Activated CD4-positive, CD25-positive, alpha-beta regulatory T cell treated with anti-CD3 and anti-CD28 coated beads, Interleukin-2, amount 50 U/mL, for 72 hours (primary cell): ENCODE data around the gene FOXR2.

Experiments used
- DNase-seq: peaks from one replicate; pipeline ENCODE4 v3.0.0; 2021

The FOXR2 gene, protein sequence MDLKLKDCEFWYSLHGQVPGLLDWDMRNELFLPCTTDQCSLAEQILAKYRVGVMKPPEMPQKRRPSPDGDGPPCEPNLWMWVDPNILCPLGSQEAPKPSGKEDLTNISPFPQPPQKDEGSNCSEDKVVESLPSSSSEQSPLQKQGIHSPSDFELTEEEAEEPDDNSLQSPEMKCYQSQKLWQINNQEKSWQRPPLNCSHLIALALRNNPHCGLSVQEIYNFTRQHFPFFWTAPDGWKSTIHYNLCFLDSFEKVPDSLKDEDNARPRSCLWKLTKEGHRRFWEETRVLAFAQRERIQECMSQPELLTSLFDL

DNA sequence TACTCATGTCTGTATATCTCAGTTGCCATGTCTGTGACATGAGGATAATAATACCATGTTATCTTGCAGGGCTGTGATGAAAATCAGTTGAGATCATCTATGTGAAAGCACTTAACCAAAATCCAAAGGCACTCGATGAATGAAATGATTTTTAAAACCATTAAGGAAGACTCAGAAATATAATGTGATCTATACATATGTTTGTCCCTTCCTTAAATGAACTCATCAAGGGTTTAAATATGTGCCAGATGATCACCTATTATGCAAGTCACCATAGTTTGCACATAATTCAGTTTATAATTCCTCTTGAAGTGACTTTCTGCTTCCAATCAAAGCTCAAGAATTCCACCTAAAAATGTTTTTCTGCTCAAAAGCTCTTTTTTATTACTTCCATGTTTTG, at the start of gene FOXR2:
Gene FOXR2 (plus strand): TSS at position 301 of the 400 bp plus-strand sequence. CDS start 312 bp downstream, outside the sequence.
- DNase-seq, result no peak

DNA sequence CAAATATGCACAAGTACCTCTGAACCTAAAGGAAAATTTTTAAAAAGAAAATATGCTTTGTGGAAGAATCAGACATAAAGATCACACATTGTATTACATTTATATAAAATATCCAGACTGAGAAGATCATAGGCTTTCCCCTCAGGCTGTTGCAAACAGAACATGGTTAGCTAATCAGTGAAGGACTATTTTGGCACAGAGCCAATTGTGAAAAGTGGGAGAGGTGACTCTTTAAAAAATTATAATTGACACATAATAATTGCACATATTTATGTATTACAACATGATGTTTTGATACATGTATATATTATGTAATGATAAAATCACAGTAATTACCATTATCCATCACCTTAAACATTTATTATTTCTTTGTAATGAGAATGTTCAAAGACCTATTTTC, 44.1 kb upstream of the FOXR2 start:
- no peak for DNase-seq

DNA sequence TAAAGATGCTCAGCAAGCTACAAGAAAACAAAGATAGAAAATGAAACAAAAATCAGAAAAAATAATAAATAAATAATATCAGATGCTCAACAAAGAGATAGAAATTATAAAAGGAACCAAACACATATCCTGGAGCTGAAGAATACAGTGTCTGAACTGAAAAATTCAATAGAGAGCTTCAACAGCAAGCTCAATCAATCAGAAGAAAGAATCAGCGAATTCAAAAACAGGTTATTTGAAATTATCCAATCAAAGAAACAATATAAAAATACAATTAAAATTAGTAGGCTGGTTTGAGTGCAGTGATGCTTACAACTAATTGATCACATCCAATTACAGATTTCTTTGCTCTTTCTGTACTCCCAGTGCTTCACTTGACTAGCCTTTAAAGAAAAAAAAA, 40.8 kb upstream of the FOXR2 start:
- DNase-seq, result no peak

DNA sequence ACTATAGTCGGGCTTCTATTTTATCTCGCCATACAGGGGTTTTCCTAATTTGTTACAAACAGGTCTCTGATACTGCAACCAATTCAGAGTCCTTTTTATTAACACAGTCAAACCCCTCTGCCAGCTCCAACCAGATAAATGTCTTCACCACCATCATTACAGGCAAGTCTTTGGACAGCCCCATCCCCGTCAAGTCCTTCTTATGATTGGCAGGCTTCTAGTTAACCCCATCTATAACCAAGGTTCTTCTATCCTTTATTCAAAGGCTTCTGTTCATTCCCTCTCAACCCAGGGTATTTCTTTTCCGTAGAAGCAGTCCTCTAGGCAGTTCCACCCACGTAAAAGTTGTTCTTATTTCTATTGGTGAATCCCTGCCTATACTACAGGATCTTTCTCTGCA, 29.9 kb upstream of the FOXR2 start:
- no peak for DNase-seq

DNA sequence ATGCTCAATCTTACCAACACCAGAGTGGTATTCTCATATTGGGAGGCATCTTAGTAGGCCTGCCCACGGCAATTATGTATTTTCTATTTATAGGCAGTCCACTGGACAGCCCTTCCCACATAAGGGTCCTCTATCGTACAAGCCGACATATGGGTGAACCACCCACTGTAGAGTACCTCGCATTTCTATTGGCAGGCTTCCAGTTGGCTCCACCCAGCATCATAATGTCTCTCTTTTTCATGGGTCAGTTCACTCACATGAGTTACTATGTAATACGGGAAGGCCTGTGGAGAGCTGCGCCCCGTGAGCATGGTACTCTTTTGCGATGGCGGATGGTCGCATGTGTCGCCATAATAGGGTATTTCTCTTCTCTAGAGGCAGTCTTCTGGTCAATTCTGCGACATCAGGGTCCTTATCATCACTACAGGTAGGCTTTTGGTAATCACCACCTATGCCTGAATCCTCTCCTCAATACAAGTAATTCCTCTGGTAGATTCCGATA, 29.4 kb upstream of the FOXR2 start:
- no peak for DNase-seq

DNA sequence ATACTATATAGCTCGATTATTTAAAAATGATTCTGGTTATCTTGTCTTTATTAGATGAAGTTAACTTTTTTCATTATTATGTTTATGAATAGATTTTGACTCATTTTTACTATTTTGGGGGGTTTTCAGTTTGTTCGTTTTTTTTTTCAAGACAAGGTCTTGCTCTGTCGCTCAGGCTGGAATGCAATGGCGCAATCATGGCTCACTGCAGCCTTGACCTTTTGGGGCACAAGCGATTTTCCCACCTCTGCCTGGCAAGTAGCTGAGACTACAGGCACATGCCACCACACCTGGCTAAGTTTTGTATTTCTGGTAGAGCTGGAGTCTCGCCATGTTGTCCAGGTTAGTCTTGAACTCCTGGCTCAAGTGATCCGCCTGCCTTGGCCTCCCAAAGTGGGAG, 24.9 kb upstream of the FOXR2 start:
- DNase-seq, result no peak

DNA sequence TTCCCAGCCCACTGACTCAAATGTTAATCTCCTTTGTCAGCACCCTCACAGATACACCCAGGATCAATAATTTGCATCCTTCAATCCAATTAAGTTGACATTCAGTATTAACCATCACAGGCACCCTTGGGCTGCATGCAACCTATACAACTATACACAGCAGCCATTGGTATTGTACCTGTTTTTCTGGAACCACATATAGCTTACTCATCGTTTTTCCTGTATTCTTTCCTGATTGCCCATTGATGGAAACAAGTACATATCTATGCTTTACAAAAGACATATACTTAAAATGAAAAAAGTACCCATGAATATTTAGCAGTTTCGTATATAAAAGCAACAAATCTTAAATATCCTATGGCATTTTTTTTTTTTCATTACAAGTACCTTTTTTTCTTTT, 3.7 kb upstream of the FOXR2 start:
- DNase-seq, result no peak

DNA sequence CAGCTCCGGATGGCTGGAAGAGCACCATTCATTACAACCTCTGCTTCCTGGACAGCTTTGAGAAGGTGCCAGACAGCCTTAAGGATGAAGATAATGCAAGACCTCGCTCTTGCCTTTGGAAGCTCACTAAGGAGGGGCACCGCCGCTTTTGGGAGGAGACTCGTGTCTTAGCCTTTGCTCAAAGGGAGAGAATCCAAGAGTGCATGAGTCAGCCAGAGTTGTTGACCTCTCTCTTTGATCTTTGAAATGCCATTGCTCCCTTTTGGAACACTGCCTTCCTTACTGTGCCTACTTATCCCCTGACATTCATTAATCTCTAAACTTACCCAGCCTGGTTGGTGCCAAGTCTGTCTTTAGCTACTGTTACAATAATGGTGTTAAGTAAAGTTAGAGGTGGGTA, 1.2 kb downstream of the FOXR2 start:
- DNase-seq, result no peak

DNA sequence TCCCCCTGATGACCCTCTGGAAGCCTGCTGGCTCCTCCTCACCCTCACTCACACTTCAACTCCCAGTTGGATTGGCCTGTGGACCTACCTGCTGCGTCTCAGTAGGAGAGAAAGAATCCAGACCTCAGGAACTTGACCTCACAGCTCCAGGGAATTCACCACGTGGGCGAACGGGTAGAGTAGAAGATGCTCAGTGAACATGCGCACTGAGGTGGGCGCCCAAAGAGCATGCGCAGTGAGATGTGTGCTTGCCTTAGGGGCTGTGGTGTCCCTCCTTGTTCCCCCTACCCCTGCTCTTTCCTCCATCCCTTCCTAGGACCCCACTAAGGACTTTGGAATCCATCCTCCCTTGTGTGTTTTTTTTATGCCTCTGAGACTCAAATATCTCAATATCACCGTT, 12.9 kb downstream of the FOXR2 start:
- no peak for DNase-seq

DNA sequence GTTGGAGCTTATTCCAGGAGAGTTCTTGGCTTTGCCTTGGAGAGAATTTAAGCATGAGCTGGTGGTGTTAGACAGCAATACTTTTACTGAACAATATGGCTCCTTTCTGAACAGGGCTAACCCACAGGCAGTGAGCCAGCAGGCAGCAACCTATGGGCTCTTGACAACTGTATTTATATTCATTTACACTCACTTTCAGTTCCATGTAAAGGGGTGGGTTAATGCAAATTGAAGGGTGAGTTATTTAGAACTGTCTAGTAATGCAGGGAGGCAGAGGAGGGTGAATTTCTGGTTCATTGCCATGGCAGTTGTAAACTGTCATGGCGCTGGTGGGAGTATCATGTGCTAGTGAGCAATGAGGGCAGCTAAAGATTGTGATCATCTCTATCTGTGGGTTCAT, 15.7 kb downstream of the FOXR2 start:
- DNase-seq, result no peak

DNA sequence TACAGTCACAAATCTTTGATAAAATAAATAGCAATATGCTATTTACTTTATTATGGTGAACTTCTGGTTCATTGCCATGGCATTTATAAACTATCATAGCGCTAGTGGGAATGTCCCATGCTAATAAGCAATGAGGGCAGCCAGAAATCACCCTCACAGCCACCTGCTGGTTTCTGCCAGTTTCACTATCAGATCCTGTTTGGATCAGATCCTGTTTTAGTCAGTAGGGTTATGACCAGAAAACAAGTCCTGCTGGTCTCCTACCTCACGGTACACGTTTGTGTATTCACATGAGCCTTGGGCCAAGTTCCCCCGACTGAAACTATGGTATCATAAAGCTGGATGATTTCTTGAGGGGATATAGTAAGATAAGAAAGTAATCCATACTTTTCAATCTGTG, 17.7 kb downstream of the FOXR2 start:
- DNase-seq, result no peak

DNA sequence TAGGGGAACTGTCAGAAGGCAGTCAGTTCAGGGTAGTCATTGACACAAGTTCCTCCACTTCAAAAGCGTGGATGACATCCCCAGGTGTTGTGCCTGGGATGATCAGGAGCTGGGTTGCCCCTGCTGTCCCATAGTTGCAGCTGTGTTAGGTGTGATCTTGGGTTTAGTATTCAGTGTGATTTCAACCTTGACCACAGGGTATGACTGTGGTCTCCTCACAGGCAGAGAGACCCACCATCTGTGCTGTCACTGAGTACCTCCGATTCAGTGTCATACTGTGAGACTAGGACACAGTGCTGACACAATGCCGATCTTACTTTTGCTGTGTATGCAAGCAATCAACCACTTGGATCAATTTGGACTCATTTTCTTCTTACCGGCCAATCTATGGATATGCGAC, 25.2 kb downstream of the FOXR2 start:
- no peak for DNase-seq

DNA sequence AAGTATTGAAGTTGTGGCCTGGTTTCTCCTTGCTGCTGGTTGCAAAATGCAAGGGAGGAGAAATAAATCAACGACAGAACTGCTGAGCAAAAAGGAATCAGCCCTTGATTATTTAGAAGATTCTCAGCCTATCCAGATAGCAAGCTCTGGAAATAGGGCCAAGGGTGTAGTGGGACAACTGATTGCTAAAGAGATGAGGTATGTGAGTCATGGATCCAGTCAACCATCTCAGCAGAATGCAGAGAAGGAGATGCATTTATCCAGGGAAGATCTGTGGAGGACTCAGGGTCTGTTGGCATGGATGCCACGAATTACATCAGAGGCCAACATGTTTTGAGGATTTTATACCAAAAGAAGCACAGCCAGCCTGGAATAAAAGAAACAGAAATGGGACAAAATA, 36.7 kb downstream of the FOXR2 start:
- no peak for DNase-seq

DNA sequence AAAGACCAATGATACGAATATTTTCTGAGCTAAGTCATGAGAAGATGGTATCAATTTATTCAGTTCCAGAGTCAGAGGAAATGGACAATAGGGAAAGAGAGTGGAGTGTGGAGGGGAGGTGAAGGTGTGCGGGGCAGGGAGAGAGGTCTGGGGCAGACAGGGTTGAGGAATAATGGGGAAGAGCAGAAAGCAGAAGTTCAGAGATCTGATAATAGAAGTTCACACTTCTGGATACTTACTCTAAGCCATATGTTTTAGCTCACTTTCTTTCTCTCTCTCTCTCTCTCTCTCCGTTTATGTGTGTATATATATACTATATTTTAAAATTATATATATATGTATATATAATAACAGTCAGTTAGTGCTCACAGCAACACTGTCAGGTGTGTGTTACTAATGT, 40.4 kb downstream of the FOXR2 start:
- DNase-seq, result no peak

DNA sequence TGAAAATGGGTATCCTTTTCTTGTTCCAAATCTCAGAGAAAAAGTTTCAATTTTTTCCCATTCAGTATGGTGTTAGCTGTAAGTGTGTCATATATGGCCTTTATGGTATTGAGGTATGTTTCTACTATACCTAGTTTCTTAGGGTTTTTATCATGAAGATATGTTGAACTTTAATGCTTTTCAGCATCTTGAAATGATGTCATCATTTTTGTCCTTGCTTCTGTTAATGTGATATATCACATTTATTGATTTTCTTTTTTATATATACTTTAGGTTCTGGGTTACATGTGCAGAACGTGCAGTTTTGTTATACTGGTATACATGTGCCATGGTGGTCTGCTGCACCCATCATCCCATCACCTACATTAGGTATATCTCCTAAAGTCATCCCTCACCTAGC, 44.9 kb downstream of the FOXR2 start:
- DNase-seq, result no peak
